Inflammatory macrophage (primary cell): ENCODE results near the gene MYLK.

Experiments used
- DNase-seq, 2 donors: peaks; one replicate each; pipeline ENCODE4 v3.0.0-alpha.2; 2020 to 2022

MYLK gene

DNA sequence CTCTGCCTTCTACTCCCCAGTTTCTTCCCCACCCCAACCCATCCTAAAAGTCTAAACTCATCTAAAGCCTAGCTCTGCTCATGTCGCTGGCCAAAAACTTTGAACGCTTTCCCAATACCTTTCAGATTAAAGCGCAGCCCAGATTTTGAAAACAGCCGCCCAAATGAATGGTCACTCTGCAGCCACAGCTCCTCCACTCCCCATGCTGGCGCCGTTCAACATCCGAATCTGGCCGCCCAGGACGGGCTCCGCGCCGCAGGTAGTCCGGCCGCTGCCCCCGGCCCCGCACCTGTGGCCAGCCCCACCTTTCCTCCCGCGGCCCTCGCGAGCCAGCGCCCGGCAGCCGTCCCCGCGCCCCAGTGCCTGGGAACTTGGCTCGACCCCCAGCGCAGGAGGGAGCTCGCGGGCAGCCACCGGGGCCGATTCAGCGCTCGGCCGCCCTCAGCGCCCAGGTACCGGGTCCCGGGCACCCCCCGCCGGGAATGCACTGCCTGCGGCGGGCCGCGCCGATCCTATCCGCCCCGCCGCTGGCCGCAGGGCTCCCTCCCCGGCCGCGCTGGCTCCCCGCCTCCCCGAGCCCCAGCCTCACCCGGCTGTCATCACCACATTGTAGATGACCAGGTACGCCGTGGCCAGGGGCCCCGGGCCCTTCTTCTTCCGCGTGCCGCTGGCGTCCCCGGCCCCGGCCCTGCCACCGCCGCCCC is 299.7 kb downstream of the MYLK start:
- peak in 1 of 2 donors; percentile 22 for DNase-seq

GRCh38 chr3:123583561-123583960 is 300.6 kb downstream of the MYLK start:
- DNase-seq, result no peak

GRCh38 chr3:123582315-123582714 is 301.8 kb downstream of the MYLK start:
- DNase-seq, result no peak

- DNase-seq, result peak; percentile 79 to 83
Measured at GRCh38 chr3:123576122-123576521, 308.0 kb downstream of the MYLK start.

DNA sequence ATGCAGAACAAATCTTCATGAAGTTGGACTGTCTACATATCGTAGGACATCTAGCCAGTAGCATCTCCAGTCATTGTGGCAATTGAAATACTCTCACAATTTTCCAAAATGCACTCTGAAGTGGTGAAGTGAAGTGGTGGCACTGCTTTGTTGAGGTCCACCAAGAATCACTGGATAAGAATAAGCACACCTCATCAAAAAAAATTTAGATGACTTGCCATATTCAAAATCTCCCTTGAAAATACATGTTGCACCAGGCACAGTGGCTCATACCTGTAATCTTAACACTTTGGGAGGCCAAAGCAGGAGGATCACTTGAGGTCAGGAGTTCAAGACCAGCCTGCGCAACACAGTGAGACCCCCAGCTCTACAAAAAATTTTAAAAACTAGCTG is 312.2 kb downstream of the MYLK start:
- DNase-seq, result no peak

DNA sequence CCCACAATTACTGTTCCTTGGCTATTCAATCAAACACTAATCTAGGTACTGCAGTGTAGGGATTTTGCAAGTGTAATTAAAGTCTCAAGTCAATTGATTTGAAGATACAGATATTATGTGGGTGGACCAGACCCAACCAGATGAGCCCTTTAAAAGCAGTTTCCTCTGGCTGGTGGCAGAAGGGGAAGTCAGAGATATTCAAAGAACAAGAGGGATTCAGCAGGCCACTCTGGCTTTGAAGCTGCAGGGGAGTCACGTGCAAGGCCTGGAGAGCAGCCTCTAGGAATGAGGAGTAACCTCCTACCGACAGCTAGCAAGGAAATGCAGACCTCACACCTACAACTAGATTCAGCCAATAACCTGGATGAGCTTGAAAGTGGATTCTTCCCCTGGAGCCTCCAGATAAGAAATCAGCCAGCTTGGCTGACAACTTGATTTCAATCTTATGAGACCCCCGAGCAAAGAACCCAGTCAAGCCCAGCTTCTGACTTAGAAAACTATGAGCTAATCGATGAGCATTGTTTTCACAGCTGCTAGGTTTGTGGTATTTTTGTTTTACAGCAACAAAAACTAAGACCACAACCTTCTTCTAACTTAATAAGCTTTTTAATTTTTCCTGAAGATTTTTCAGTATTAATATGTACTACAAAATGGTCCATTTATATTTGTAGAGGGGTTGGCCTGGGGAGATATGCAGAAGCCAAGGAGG is 312.7 kb downstream of the MYLK start:
- peak; percentile 57 to 58 for DNase-seq

- no peak for DNase-seq
Measured at GRCh38 chr3:123568875-123569274, 315.3 kb downstream of the MYLK start.

GRCh38 chr3:123568034-123568433 is 316.1 kb downstream of the MYLK start:
- no peak for DNase-seq

GRCh38 chr3:123564056-123564455 is 320.1 kb downstream of the MYLK start:
- DNase-seq, result no peak

- no peak for DNase-seq
Measured at GRCh38 chr3:123562547-123562946, 321.6 kb downstream of the MYLK start.

DNA sequence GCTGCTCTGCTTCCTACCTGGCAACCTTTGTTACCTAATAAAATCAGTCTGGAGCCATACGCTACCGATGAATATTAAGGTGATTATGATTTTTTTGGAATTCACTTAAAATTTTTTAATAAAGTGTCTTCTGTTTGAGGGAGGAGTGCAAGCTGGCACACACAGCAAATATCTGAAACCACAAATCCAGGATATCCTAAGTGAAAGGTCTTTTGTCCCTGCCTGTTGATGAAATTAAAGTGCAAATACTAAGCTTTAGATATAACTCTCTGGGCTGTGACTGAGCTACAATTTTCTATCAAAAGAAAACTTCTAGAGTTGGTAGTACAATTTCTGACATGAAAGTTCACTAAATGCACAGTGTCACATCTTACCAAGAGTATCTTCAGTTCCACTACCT is 322.9 kb downstream of the MYLK start:
- DNase-seq, result no peak
